ENCODE data around the gene KISS1R.

KISS1R gene

GRCh38 chr19:940591-941291 is 23.6 kb downstream of the KISS1R start:
- DNase-seq, result no peak

DNA sequence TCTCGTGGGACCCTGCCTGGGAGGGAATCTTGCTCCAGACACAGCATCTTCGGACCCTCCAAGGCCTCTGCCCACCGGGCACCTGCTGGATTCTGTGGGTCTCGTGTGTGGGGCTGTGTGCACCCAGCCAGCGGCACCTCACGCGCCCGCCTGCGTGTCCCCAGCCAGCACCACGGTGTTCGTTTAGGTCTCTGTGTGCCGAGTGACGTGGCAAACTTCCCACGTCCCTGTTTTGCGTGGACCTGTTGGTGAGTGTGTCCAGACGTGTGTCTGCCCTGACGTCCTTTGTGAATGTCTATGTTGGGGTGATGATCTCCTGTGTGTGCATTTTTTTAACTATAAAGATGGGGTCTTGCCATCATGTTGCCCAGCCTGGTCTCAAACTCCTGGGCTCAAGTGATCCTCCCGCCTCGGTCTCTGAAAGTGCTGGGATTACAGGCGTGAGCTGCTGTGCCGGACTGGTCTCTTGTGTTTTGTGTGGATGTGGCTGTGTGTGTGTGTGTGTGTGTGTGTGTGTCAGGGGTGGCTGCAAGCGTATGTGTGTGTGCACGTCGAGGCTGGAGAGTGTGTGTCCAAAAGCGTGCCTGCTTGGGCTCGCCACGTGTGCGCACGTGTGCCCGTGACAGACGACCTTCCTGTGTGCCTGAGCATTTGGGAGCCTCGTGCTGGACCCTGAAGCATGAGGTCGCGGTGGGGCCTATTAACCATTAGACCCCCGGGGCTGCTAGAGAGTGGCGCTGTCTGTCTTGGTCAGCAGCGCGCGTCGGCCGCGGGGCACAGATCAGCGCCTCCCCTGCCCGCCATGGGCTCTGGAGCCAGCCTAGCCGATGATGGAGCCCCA is 24.4 kb downstream of the KISS1R start:
- DNase-seq, result no peak

- DNase-seq, result no peak
Observed at GRCh38 chr19:942133-942645, 25.1 kb downstream of the KISS1R start.

DNA sequence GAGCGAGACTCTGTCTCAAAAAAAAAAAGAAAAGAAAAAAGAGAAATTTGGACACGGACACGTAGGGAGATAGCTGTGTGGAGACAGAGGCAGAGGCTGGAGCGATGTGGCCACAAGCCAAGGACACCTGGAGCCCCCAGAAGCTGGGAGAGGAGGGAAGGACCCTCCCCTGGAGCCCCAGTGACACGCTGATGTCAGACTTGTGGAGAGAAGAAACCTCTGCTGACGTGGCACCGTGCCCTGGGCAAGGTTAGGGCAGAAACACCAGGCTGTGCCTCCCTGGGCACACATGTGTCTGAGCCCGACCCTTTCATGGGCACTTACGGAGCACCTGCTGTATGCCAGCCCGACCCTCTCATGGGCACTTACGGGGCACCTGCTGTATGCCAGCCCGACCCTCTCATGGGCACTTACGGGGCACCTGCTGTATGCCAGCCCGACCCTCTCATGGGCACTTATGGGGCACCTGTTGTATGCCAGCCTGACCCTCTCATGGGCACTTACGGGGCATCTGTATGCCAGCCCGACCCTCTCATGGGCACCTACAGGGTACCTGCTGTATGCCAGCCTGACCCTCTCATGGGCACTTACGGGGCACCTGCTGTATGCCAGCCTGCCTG is 26.5 kb downstream of the KISS1R start:
- no peak for DNase-seq

DNA sequence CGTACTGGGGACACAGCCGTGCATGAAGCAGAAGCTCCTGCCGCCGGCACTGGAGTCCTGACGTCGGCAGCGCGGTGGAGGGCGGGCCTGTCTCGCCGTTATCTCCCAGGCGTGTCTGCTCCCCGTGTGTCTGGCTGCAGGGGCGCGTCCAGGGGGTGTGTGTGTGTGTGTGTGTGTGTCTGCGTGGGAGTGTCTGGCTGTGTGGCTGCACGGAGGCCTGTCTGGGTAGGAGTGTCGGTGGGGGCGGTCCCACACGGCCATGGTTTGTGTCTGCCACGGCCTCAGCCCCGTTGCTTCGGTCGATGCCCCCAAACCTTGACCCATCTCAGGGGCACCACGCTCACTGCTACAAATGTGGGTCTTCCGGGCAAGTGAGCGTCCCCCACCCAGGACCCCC is 27.0 kb downstream of the KISS1R start:
- DNase-seq, result no peak

- DNase-seq, result no peak
Observed at GRCh38 chr19:944663-945241, 27.6 kb downstream of the KISS1R start.

DNA sequence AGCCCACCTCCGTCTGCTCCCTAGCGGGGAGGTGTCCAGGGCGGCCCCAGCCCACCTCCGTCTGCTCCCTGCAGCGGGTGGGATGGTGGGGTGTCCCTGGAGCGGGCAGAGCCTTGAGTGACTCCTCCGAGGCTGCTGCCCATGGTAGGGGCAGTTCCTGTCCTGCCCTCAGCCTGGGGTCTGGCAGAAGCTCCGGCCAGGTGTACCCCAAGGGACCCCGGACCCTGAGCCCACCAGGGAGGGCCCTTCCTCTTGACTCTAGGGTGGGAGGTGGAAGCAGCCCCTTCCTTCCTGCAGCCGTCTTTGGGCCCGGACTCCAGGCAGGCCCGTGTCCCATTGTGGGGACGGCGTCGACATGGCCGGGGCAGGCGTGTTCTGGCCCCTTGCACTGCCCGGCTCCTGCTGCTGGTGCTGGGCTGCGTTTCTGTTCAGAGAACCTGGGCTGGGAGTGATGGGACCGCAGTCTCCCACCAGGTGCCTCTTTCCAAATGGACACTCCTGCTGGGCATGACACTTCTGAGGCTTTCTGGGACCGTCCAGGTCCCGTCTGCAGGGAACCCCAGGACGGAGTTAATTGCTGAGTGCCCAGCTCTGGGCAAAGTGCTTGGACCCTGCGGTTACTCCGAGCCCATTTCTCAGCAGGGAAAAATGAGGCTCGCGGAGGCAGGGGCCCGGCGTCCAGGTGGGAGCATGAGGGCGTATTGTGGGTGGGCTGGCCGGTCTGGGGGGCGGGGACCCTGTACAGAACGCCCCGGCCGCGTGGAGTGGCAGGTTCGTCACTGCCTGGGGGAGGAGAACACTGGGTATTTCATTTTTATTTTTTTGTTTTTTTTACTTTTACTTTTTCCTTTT is 28.5 kb downstream of the KISS1R start:
- DNase-seq, result no peak

DNA sequence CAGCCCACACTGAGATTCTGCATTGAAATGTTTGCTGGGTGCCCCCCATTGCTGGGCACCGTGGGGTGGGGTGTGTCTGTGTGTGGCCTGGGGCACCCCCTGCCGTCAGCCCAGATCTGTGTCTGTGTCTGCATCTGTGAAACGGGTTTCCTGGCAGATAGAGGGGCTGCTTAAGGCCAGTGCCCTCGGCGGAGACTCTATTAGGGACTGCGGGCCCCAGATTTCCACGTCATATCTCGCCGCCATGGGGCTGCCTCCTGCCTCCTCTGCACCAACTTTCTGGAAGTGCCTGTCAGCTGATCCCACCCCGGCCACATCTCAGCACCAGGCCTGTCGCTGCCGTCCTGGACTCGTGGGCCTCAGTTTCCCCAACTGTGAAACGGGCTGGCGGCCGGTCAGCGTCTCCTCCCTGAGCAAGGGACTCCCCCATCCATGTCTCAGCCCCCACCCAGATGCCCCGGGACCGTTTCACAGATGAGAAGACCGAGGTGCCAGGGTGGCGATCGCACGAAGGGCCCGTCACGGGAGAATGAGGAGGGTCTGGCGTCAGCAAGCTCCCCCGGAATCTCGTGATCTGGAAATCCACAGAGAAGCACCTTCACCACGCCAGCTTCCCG is 30.1 kb downstream of the KISS1R start:
- DNase-seq, result no peak

- DNase-seq, result no peak
Observed at GRCh38 chr19:947707-948539, 30.8 kb downstream of the KISS1R start.

DNA sequence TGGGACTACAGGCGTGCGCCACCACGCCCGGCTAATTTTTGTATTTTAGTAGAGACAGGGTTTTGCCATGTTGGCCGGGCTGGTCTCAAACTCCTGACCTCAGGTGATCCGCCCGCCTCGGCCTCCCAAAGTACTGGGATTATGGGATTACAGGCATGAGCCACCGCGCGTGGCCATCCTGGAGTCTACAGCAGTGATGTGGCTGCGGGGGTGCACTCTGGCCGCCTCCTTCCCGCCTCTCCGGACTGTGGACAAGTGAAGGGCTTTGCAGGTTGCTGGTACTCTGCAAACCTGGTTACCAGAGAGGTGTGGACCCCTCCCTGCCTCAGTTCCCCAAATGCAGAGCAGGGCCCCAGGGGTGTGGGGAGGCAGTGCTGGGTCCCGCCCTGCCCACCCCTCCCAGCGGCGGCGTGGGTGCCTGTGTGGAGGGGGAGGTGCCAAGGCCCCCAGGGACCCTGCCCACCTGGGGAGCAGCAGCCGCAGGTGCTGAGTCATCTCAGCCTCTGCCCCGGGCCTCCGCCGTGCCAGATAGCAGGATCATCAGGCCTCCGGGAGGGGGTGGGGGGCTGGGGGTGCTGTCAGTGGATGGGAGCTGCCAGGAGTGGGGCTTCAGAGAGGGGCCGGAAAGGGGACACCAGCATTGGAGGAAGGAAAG is 31.8 kb downstream of the KISS1R start:
- DNase-seq, result no peak

DNA sequence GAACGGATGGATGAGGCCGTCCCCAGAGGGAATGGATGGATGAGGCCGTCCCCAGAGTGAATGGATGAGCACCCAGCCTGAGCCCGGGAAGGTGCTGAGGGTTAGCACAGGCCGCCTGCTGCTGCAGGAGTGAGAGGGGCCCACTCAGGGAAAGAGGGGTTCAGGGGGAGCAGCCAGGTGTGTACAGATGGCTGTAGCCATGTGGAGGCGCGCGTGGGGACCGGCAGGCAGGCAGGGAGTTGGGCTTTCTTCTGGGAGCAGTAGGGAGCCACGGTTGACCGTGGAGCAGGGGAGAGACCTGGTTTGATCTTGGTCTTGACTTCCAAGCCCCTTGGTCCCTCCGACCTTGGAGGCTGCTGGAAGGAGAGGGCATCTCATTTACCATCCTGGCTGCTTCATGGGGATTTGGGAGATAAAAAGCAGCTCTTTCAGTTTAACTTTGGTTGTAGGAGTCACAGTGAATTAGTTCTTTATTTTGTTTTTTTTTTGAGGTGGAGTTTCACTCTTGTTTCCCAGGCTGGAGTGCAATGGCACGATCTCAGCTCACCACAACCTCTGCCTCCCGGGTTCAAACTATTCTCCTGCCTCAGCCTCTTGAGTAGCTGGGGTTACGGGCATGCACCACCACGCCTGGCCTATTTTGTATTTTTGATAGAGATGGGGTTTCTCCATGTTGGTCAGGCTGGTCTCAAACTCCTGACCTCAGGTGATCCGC is 33.4 kb downstream of the KISS1R start:
- no peak for DNase-seq

- DNase-seq, result no peak
Observed at GRCh38 chr19:952049-952679, 35.0 kb downstream of the KISS1R start.

GRCh38 chr19:952680-953444 is 35.7 kb downstream of the KISS1R start:
- DNase-seq, result no peak

DNA sequence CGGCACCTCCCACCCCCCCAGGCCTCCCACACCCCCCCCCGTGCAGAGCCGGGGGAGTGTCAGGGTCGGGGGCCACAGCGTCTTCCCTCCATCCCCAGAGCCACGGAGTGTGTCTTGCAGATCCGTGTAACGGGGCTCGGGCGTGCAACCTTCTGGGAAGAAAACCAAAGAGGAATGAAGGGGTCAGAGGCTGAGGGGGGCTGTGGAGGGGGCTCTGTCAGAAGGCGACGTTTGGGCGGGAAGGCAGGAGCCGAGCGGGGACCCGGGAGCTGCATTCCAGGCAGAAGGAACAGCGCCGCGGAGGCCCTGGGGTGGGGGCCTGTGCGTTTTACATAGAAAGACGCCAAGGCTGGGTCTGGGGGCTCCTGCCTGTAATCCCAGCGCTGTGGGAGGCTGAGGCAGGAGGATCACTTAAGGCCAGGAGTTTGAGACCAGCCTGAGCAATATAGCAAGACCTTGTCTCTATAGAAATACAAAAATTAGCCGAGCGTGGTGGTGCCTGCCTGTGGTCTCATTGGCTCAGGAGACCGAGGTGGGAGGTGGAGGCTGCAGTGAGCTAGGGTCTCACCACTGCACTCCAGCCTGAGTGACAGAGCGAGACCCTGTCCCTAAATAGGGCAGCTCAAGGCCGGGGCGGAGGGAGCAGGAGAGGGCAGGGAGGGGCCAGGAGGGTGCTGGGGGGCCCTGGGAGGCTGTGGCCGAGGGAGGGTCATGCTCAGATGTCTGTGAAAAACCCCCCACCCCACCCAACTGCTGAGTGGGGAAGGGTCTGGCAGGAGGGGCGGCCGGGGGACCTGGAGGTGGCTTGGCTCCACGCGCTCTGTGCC is 36.5 kb downstream of the KISS1R start:
- no peak for DNase-seq

- DNase-seq, result no peak
Observed at GRCh38 chr19:954272-954671, 37.1 kb downstream of the KISS1R start.

DNA sequence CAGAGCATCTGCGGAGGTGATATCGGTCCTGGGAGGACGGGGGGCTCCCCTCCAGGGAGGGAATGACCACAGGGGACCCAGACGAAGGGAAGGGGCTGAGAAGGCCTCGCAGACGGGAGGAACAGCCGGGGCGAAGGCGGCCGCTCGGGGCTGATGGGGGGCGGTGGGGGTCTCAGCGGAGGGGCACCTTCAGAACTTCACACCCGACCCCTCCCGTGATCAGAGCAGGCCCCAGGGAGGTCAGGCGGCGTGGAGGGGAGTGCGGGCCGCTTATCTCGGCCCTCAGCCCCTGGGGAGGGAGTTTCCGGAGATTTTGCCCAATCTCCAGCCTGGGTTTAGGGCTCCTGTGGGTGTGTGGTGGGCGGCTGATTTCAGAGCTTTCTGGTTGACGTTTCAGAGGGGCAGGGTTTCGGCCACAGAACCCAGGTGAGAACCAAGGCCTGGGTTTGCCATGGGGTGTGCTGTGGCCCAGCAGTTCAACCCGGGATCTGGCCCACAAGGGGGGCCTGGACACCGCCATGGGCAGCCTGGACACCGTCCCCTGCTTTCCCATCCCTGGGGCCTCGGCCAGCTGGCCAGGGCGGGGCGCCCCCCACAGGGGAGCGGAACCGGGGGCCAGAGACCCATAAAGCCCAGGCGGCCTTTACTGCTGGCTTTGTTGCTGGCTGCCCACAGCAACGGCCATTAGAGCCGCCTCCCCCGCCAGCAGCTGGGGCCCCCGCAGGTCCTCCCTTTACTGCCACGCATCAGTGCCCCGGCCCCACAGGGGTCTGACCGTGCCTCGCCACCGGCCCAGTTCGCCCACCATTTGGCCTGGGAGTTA is 37.8 kb downstream of the KISS1R start:
- no peak for DNase-seq

All from NCI-H1930 (cell line).